Measurements from ENCODE around the gene MRPS18A.
A peak's percentile ranks its signal among the peaks of the same experiment; 100 is the strongest.
"Not testable (repeated sequence)": the region's sequence is repeated elsewhere in the genome, so short reads cannot be mapped to it uniquely, and the experiment has no call there.

MRPS18A gene

DNA sequence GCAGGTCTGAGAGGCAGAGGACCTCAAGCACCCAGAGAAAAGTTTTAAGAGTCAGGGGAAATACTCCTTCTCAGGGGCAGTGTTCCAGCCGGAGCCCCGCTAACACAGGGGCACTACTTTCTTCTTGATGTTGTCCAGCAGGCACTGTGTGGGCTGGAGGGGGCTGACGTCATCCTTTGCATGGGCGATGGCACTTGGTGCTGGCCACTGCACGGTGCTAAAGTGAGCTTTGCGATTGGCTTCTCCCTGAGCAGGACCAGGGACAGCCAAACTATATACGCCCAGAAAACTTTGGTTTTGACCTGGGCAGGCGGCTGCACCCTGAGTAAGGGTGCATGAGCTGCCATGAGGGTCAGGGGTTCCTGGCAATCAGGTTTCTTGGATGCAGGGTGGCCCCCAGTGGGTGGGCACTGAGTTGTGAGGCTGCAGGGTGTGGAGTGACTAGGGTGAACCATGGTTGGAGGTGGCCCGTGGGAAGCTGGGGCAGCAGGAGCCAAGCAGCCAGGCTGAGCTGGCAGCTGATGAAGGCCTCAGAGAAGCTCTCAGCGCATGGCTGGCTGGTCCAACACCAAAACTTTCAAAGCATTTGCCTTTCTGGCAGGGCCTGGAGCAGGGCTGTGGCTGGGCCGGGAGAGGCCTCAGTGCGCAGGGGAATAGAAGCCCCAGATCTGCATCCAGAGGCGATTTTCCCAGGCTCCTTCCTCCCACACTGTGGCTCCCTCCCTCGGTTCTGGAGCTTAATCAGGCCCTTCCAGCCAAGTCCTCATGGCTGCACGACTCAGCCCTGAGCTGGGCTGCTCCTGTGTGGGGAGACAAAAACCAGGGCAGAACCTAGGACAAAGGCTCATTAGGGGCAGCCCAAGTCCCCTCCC, 18.3 kb downstream of the MRPS18A start:
- peak; percentile 22 to 28 for DNase-seq

DNA sequence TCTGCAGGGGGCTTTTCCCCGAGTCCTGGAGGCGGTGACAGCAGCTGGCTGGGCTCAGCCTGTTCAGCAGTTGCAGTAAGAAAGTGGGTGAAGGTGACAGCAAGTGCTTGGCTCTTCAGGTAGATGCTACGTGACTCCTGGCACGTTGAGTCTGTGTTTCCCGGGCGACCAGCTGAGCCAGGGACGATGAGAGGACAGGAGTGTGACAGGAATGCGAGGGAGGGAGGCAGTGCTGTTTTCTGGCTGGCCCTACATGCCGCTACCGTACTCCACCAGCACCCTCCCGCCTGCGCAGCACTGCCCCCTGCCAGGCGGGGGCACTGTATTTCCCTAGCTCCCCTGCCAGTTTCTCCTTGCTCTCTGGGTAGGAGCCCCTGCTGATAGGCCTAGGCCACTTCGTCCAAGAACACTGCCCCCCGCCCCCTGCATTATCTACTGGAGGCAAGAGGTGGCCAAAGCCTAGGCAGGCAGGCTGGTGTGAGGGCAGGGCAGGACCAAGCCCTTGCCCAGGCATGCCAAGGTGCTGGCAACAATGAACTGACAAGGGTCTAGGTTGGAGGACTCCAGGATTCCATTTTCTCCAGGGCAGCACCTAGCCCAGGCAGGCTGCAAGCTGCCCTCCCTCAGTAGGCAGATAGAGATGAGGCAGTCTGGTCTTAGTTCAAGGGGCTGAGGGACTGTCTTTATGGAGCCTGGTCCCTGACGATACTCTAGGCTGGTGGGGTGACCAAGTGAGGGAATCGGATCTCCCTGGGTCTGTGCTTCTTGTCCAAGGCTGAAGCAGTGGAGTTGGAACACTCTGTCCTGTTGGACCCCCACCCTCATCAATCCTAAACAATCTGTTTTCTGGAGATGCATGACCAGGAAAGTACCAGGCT, 19.2 kb downstream of the MRPS18A start:
- peak; percentile 20 to 45 for DNase-seq

- peak; percentile 30 to 91 for DNase-seq
Observed at GRCh38 chr6:43667245-43668150, 20.1 kb downstream of the MRPS18A start.

GRCh38 chr6:43666196-43666920, 21.2 kb downstream of the MRPS18A start:
- DNase-seq: no peak

GRCh38 chr6:43665376-43665775, 22.2 kb downstream of the MRPS18A start:
- no peak for DNase-seq

DNA sequence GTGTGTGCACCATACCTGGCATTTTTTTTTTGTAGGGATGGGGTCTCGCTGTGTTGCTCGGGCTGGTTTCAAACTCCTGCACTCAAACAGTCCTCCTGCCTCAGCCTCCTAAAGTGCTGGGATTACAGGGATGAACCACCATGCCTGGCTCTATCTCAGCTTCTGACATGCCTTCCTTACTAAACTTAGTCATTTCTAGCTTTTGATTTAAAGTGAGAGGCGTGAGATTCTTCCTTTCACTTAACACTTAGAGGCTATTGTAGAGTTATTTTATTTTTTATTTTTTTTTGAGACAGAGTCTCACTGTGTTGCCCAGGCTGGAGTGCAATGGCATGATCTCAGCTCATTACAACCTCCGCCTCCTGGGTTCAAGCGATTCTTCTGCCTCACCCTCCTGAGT, 24.6 kb downstream of the MRPS18A start:
- not testable (repeated sequence) for DNase-seq

DNA sequence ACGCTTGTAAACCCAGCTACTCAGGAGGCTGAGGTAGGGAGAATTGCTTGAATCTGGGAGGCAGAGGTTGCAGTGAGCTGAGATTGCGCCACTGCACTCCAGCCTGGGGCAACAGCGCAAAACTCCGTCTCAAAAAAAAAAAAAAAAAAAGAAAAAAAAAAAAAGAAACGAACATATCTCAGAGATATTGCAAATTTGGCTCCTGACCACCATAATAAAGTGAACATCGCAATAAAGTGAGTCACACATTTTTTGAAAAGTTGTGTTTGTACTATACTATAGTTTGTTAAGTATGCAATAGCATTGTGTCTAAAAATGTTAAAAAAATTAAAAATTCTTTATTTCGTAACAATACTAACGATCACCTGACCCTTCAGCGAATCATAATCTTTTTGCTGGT, 29.4 kb downstream of the MRPS18A start:
- no peak for DNase-seq

DNA sequence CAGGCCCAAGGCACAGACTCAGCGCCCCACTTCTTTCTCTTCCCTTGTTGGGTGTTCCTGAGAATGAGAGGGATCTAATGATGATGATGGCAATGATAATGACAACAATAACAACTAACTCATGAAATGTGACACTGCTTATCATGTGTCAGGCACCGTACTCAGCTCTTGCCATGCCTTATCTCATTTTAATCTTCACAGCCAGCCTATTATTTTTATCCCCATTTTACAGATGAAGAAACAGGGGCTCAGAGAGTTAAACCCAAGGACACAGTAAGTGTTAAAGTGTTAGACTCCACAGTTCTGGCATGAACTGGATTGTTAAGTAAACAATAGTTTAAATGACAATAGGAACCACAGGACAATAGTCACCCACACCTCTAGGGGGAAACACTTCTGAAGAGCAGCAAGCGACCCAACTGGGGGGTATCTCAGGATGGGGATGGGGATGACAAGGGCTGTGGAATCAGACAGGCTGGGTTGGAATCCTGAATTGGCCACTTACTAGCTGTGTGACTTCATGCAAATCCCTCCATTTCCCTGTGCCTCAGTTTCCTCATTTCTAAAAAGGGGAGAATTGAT, 30.3 kb downstream of the MRPS18A start:
- DNase-seq: no peak

DNA sequence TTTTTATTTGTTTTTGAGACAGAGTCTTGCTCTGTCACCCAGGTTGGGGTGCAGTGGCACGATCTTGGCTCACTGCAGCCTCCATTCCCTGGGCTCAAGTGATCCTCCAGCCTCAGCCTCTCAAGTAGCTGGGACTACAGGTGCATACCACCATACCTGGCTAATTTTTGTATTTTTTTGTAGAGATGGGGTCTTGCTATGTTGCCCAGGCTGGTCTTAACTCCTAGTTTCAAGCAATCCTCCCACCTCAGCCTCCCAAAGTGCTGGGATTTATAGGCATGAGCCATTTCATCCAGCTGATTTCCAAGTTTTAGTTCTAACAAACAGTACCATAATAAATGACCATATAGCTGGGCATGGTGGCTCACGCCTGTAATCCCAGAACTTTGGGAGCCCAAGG, 34.8 kb downstream of the MRPS18A start:
- not testable (repeated sequence) for DNase-seq

DNA sequence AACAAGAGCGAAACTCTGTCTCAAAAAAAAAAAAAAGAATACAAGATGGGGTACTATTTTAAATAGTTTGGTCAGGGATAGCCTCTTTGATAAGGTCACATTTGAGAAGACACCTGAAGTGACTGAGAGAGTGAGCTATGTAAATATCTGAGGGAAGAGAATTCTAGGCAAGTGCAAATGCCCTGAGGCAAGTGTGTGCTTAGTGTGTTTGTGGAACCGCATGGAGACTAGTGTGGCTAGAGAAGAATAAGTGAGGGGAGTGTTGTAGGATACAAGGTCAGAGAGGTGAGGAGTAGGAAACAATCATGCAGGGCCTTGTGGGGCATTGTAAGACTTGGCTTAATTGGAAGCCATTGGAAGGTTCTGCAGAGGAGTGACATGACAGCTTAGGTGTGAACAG, 39.3 kb downstream of the MRPS18A start:
- no peak for DNase-seq

DNA sequence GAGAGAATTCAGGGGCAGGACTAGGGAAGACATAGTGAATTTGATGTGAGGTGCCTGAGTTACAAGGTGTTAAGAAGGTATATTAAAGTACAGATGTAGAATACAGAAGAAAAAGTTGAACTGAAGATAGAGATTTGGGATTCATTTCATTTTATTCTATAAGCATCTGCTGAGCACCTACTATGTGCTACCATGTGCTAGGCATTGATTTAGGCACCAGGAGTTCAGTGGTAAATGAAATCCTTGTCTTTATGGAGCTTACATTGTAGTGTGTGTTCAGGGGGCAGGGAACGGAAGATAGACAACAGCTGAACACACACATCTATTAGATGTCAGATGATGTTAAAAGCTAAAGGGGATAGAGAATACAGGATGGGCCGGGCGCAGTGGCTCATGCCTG, 40.0 kb downstream of the MRPS18A start:
- no peak for DNase-seq

DNA sequence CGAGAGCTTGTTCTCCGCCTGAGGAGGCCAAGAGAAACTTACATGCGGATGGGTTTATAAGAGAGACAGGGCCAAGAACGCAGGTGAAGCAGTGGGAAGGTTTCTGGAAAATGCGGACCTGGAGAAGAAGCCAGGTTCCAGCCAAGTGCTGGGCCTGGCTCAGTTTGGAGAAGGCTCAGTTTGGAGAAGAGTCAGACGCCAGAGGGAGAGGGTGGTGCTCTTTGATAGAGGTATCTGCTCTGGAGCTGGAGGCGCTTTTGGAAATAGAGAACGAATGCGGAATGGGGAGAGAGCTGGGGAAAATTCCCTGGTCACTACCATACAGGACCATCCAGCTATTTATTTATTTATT, 42.0 kb downstream of the MRPS18A start:
- DNase-seq: no peak

GRCh38 chr6:43644940-43645612, 42.5 kb downstream of the MRPS18A start, which contains the start of gene RSPH9:
Gene RSPH9, plus strand, starts transcription at chr6:43645036. Its CDS starts 63 bp downstream, at chr6:43645099.
- peak in 1 of 2 donors; percentile 61 for DNase-seq

GRCh38 chr6:43639984-43640800, 47.4 kb downstream of the MRPS18A start:
- DNase-seq: no peak

- no peak for DNase-seq
Observed at GRCh38 chr6:43636308-43636659, 51.3 kb downstream of the MRPS18A start.

DNA sequence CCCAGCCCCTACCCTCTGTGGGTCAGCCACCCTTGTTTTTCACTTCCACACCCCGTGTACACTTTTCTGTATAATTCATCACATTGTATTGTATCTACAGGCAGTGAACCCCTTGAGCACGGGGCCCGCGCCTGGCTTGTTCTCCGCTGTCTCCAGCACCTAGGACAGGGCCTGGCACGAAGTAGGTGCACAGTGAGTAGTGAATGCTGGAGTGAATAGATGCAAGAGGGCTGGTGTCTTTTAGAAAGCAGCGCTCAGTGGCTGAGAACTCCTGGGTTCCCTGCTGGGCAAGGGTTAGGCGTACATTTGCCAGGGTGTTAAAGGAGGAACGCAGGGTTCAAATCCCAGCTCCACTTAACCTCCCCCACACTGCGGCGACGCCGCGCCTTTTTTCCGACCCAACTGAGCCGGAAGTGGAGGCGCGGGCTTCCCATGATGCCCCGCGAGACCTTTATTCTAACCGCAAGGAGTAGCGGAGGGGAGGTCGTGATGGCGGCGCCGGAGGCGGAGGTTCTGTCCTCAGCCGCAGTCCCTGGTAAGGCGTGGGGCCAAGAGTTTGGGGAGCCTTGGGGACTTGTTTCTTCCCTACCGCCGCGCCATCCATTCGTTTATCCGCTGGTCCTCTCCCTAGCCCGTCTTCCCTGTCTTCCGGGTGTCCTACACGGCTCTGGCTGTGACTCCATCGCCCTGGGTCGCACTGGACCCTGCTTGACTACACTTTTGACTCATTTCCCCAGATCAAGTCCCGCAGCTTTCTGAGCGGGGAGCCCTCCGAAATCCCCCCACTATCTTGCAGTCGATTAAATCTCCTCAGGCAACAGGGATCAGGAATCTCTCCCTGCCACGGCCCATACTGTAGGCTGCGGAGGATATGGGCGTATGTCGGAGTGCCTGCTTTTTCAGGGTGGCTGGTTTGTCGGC, 51.9 kb downstream of the MRPS18A start, which contains the start of gene MAD2L1BP:
Gene MAD2L1BP, plus strand, starts transcription at position 454 of the 921 bp plus-strand sequence. Its CDS starts 36 bp downstream, at position 490.
- DNase-seq: peak; percentile 66 to 86

DNA sequence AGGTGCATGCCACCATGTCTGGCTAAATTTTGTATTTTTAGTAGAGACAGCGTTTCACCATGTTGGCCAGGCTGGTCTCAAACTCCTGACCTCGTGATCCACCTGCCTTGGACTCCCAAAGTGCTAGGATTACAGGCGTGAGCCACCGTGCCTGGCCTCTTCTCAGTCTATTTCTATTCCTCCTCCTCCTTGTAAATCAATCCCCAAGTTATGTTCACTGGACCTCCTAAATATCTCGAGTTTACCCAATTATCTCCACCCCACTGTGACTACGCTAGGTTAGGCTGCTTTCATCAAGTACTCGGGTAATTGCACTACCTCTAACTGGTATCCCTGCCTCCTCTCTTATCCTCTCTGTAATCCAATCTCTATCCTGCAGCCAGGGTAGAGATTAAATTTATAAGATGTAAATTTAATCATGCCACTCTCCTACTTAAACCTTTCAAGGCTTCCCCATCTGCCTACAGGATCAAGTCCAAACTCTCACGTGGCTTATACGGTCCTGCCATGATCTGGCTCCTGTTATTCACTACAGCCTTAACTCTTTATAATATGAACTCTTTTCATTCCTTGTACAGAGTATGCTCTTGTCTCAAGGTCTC, 52.8 kb downstream of the MRPS18A start:
- no peak for DNase-seq

DNA sequence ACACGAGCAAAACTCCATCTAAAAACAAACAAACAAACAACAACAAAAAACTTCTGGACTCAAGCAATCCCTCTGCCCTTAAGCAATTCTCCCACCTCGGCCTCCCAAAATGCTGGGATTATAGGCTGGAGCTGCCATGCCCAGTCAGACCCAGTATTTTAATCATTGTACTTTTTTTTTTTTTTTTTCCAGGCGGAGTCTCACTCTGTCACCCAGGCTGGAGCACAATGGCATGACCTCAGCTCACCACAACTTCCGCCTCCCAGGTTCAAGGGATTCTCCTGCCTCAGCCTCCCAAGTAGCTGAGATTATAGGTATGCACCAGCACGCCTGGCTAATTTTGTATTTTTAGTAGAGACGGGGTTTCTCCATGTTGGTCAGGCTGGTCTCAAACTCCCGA, 54.6 kb downstream of the MRPS18A start:
- DNase-seq: not testable (repeated sequence)
